ENCODE data around the gene COL6A2. TPM values are rescaled to one million over a fixed set of nuclear protein-coding genes. Genes with fewer than 3 reads are reported as not detected.
A peak's percentile ranks its signal among the peaks of the same experiment; 100 is the strongest.

Gene COL6A2
- polyA plus RNA-seq, 3 donors, result 0.01 TPM; not detected in 2

- Histone ChIP-seq H3K36me3 (replicated peaks in 1 of 2; ENCODE audit: control insufficient read depth in 1 of 2, insufficient read depth in 2 of 2, low read length in 2 of 2) (no peaks in the 10 kb centered on the region), H3K9me3 (replicated peaks in 1 of 2; ENCODE audit: control insufficient read depth in 1 of 2, insufficient read depth in 1 of 2, low read length in 2 of 2) (peaks cover 2 to 18% of the 10 kb centered on the region in 2 donors), H2AFZ (ENCODE audit: insufficient read depth, low read depth, low read length, poor library complexity, severe bottlenecking) (no peak overlapping the region), H3K9ac (ENCODE audit: insufficient read depth, low read length, poor library complexity, severe bottlenecking) (no peak overlapping the region), H3K4me3 (replicated peaks in 1 of 3; ENCODE audit: low read depth in 2 of 3, low read length in 3 of 3) (no peak overlapping the region), H4K20me1 (ENCODE audit: insufficient read depth, low read length) (no peaks in the 10 kb centered on the region), H3K4me2 (replicated peaks; ENCODE audit: extremely low read depth, low read length, poor library complexity, severe bottlenecking) (no peak overlapping the region), H3K27ac (ENCODE audit: low read depth in 1 of 2, low read length in 2 of 2) (no peak overlapping the region), H3K27me3 (ENCODE audit: control insufficient read depth in 2 of 2, insufficient read depth in 2 of 2, low read length in 2 of 2) (peaks cover 15 to 49% of the 10 kb centered on the region in 2 donors), H3K79me2 (ENCODE audit: insufficient read depth, low read length) (no peaks in the 10 kb centered on the region), H3K4me1 (ENCODE audit: control insufficient read depth in 1 of 2, insufficient read depth in 2 of 2, low read length in 2 of 2) (no peaks in the 10 kb centered on the region)
- Mint-ChIP-seq H3K27ac (no peak overlapping the region), H3K4me1 (no peaks in the 10 kb centered on the region), H3K36me3 (no peaks in the 10 kb centered on the region), H3K27me3 (ENCODE audit: low read depth in 3 of 3) (peaks cover 43 to 69% (median 52%) of the 10 kb centered on the region in 3 donors), H3K9me3 (peaks cover 12 to 36% (median 29%) of the 10 kb centered on the region in 7 donors), H3K4me3 (peak overlapping the region in 1 of 2 donors; percentile 62)
- TF ChIP-seq, protein P1, sequence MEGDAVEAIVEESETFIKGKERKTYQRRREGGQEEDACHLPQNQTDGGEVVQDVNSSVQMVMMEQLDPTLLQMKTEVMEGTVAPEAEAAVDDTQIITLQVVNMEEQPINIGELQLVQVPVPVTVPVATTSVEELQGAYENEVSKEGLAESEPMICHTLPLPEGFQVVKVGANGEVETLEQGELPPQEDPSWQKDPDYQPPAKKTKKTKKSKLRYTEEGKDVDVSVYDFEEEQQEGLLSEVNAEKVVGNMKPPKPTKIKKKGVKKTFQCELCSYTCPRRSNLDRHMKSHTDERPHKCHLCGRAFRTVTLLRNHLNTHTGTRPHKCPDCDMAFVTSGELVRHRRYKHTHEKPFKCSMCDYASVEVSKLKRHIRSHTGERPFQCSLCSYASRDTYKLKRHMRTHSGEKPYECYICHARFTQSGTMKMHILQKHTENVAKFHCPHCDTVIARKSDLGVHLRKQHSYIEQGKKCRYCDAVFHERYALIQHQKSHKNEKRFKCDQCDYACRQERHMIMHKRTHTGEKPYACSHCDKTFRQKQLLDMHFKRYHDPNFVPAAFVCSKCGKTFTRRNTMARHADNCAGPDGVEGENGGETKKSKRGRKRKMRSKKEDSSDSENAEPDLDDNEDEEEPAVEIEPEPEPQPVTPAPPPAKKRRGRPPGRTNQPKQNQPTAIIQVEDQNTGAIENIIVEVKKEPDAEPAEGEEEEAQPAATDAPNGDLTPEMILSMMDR (IDR thresholded peaks at IDR 0.05), result no peak
- WGBS (ENCODE audit: insufficient coverage), result 100% methylated on average over 5 of the region's 6 CpGs
- intact Hi-C loops (cut with micrococcal nuclease), result no loop called here
- DNase-seq, result no peak
These were observed 2.1 kb downstream of the COL6A2 start for GRCh38 chr21:46100020-46100419.

- no peak overlapping the region for H3K9ac ChIP-seq (ENCODE audit: insufficient read depth, low read length, poor library complexity, severe bottlenecking)
- H4K20me1 ChIP-seq (ENCODE audit: insufficient read depth, low read length), result no peaks in the 10 kb centered on the region
- H3K4me3 Mint-ChIP-seq, result peak overlapping the region in 1 of 2 donors; percentile 62
- DNase-seq, result no peak
- intact Hi-C loops (cut with micrococcal nuclease), result no loop called here
- H3K4me1 Mint-ChIP-seq, result no peaks in the 10 kb centered on the region
- TF ChIP-seq, protein P1 (IDR thresholded peaks at IDR 0.05), result no peak
- H3K4me2 ChIP-seq (replicated peaks; ENCODE audit: extremely low read depth, low read length, poor library complexity, severe bottlenecking), result no peak overlapping the region
- H3K27me3 ChIP-seq (ENCODE audit: control insufficient read depth in 2 of 2, insufficient read depth in 2 of 2, low read length in 2 of 2), result peaks cover 15 to 51% of the 10 kb centered on the region in 2 donors
- peaks cover 42 to 69% (median 52%) of the 10 kb centered on the region in 3 donors for H3K27me3 Mint-ChIP-seq (ENCODE audit: low read depth in 3 of 3)
- no peaks in the 10 kb centered on the region for H3K36me3 ChIP-seq (replicated peaks in 1 of 2; ENCODE audit: control insufficient read depth in 1 of 2, insufficient read depth in 2 of 2, low read length in 2 of 2)
- no peak overlapping the region for H2AFZ ChIP-seq (ENCODE audit: insufficient read depth, low read depth, low read length, poor library complexity, severe bottlenecking)
- no peaks in the 10 kb centered on the region for H3K4me1 ChIP-seq (ENCODE audit: control insufficient read depth in 1 of 2, insufficient read depth in 2 of 2, low read length in 2 of 2)
- WGBS (ENCODE audit: insufficient coverage), result 74% methylated on average over 6 of the region's 7 CpGs
- H3K4me3 ChIP-seq (replicated peaks in 1 of 3; ENCODE audit: low read depth in 2 of 3, low read length in 3 of 3), result no peak overlapping the region
- H3K9me3 ChIP-seq (replicated peaks in 1 of 2; ENCODE audit: control insufficient read depth in 1 of 2, insufficient read depth in 1 of 2, low read length in 2 of 2), result peaks cover 4 to 18% of the 10 kb centered on the region in 2 donors
- no peak overlapping the region for H3K27ac Mint-ChIP-seq
- no peak overlapping the region for H3K27ac ChIP-seq (ENCODE audit: low read depth in 1 of 2, low read length in 2 of 2)
- H3K36me3 Mint-ChIP-seq, result no peaks in the 10 kb centered on the region
- no peaks in the 10 kb centered on the region for H3K79me2 ChIP-seq (ENCODE audit: insufficient read depth, low read length)
- peaks cover 12 to 36% (median 29%) of the 10 kb centered on the region in 7 donors for H3K9me3 Mint-ChIP-seq
These were observed 2.5 kb downstream of the COL6A2 start for GRCh38 chr21:46100426-46100825.

Data from CD14-positive monocyte (primary cell).